ENCODE results near the gene DIRAS3.

DNA sequence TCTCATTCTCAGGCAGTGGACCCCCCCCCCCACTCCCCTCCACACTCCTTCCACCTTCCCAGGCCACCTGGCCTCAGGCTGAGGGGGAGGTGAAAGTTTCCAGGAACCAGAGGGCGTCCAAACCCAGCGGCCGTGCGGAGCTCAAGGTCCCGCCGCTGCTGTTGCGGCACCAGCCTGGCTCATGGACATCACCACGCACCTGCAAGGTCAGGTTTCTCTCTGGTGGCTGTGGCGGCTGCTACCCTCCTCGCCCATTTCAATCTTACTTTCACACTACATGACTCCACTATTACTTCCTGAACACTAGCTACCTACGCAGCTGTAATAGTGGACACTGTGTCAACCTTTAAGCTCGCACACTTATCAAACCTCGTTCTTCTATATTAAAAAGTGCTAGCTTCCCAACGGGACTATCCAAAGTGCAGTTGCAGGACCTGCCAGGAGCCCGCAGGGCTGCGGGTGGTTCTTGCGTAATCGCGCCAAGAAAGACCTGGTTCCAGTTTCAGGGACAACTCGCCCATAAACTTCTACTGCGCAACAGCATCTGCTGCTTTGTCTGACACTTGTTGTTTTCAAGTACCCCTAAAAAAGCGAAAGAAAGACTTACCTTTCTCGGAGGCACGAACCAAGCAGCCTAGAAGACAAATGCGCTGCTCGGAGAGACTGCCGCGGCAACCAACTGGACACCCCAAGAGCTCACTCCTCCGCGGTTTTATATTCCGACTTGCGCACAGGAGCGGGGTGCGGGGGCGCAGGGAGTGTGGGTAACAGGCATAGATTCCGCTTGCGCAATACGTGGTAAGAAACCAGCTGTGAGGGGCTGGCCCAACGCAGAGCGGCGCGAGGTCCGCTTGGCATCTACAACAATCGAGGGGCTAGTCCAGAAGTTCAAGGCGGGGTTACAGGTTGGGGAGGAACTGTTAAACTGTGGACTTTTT is at the start of gene DIRAS3:
- no peak for TF ChIP-seq ZNF274 (IDR thresholded peaks at IDR 0.05; ENCODE audit: low read depth, low read length)
- no peak for TF ChIP-seq SUZ12 (IDR thresholded peaks at IDR 0.05; ENCODE audit: extremely low read depth, insufficient read depth, insufficient read length)
